ENCODE data around the gene GLRA2. TPM values are rescaled to one million over a fixed set of nuclear protein-coding genes. Genes with fewer than 3 reads are reported as not detected.
A peak's percentile ranks its signal among the peaks of the same experiment; 100 is the strongest.

The GLRA2 gene
- not detected for total RNA-seq
- polyA plus RNA-seq, result not detected
- not detected for total RNA-seq

DNA sequence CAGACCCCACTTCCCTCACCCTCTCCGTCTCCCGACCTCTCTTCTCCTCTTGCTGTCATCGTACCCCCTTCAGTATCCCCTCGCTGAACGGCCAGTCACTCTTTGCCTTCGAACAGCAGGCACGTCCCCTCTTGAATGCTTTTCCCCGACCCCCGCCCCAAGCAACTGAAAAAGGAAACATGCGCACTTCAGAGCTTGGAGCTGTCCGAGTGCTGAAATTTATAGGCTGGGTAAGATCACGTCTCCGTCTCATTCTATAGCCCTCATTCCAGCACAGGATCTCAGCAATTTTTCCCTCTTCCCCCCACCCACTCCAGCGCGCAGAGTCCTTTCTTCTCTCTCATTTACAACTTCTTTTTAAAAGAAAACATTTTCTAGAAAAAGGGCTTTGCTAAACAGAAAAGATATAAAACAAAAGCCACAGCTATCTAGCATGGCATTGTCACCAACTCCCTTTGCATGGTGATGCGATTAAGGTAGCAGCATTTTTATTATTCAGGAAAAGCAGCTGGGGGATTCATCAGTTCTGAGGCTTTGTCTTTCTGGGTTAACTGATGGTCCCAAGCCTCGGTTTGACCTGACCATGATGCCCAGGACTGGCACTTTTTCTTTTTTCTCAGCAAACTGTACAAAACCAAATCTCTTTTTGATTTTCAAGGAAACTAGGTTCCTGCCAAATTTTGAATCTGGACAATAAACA is at the start of gene GLRA2:
Gene GLRA2 (plus strand): TSS at position 247 of the 700 bp plus-strand sequence. CDS start 522 bp downstream, outside the sequence.
- Mint-ChIP-seq H3K4me3 (peak within 1 kb of the TSS in 3 of 10 donors; percentile 19 to 60 (median 56)), H3K36me3 (no peaks in the 10 kb centered on the region), H3K27me3 (peaks cover 1 to 20% (median 4%) of the 10 kb centered on the region in 5 donors), H3K4me1 (peaks cover 0 to 5% (median 0%) of the 10 kb centered on the region in 7 donors), H3K9me3 (peaks cover 0 to 8% (median 0%) of the 10 kb centered on the region in 11 donors), H3K27ac (no peak within 1 kb of the TSS)
- DNase-seq, result peak in 3 of 9 donors; percentile 1 to 15 (median 4)
- Histone ChIP-seq H3K27ac (ENCODE audit: low read depth, low read length) (no peak within 1 kb of the TSS), H3K27me3 (ENCODE audit: control insufficient read depth in 2 of 2, insufficient read depth in 2 of 2, low read length in 2 of 2) (no peaks in the 10 kb centered on the region), H3K36me3 (ENCODE audit: control insufficient read depth in 2 of 3, insufficient read depth in 3 of 3, low read length in 3 of 3) (no peaks in the 10 kb centered on the region), H3K9me3 (ENCODE audit: control insufficient read depth in 2 of 3, low read length in 3 of 3) (no peaks in the 10 kb centered on the region), H3K4me3 (ENCODE audit: low read length) (no peak within 1 kb of the TSS), H3K4me1 (ENCODE audit: control insufficient read depth in 2 of 2, insufficient read depth in 2 of 2, low read length in 2 of 2) (no peaks in the 10 kb centered on the region)
- POLR2A ChIA-PET, result no interaction called here
- ATAC-seq, result no peak
- CTCF ChIA-PET, result no interaction called here
- intact Hi-C loops (cut with micrococcal nuclease), result loop anchor here (2.0 to 10.0 kb wide), 2 partner anchors 435 to 715 kb away; no protein-coding TSS in a partner anchor

DNA sequence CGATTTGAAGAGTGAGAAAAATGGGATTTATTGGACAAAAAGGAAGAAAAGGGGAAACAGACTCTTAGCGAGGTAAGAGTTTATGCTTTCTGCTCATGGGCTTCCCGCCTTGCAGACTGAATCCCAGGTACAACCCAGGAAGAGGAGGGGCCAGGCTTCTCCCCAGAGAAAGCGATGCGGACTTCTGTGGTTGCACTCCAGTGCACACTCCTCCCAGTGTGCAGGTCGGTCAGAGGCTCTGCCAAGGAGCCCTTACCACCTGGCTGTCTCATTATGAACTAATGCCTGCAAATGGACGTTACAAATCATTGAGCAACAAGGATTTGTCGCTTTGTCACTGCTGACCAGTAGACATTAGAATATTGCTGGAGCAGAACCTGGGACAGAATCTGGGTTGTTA is 39.9 kb upstream of the GLRA2 start:
- intact Hi-C loops (cut with micrococcal nuclease), result no loop called here
- ATAC-seq, result no peak
- no peak for DNase-seq
- H3K9me3 ChIP-seq (ENCODE audit: control insufficient read depth in 2 of 3, low read length in 3 of 3), result no peaks in the 10 kb centered on the region
- Mint-ChIP-seq H3K27me3 (no peaks in the 10 kb centered on the region), H3K4me3 (no peak overlapping the region), H3K27ac (no peak overlapping the region), H3K4me1 (no peaks in the 10 kb centered on the region), H3K9me3 (no peaks in the 10 kb centered on the region), H3K36me3 (no peaks in the 10 kb centered on the region)
- CTCF ChIA-PET, result no interaction called here
- no peaks in the 10 kb centered on the region for H3K36me3 ChIP-seq (ENCODE audit: control insufficient read depth in 2 of 3, insufficient read depth in 3 of 3, low read length in 3 of 3)
- POLR2A ChIA-PET, result no interaction called here
- H3K4me3 ChIP-seq (ENCODE audit: low read length), result no peak overlapping the region
- H3K4me1 ChIP-seq (ENCODE audit: control insufficient read depth in 2 of 2, insufficient read depth in 2 of 2, low read length in 2 of 2), result no peaks in the 10 kb centered on the region
- no peak overlapping the region for H3K27ac ChIP-seq (ENCODE audit: low read depth, low read length)
- H3K27me3 ChIP-seq (ENCODE audit: control insufficient read depth in 2 of 2, insufficient read depth in 2 of 2, low read length in 2 of 2), result no peaks in the 10 kb centered on the region

DNA sequence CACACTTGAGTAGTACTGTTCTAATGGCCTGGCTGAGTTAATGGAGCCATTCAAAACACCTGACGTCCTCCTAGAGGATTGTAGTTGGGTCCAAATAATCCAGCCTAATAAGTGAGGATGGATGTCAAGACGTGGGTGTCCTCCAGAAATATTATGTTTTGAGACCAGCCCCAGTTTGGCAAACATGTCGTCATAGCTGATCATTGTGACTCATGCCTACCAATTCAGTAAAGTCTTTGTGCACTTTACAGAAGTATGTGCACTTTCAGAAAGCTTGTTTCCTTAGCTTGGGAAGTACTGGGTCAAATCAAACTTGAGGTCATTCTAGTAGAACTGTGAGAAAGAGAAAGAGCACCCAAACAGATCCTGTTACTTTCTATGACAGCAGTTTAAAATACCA is 37.6 kb upstream of the GLRA2 start:
- POLR2A ChIA-PET, result no interaction called here
- no peak overlapping the region for H3K4me3 Mint-ChIP-seq
- no peaks in the 10 kb centered on the region for H3K36me3 Mint-ChIP-seq
- Histone ChIP-seq H3K36me3 (ENCODE audit: control insufficient read depth in 2 of 3, insufficient read depth in 3 of 3, low read length in 3 of 3) (no peaks in the 10 kb centered on the region), H3K9me3 (ENCODE audit: control insufficient read depth in 2 of 3, low read length in 3 of 3) (no peaks in the 10 kb centered on the region), H3K4me1 (ENCODE audit: control insufficient read depth in 2 of 2, insufficient read depth in 2 of 2, low read length in 2 of 2) (no peaks in the 10 kb centered on the region), H3K27ac (ENCODE audit: low read depth, low read length) (no peak overlapping the region), H3K27me3 (ENCODE audit: control insufficient read depth in 2 of 2, insufficient read depth in 2 of 2, low read length in 2 of 2) (no peaks in the 10 kb centered on the region), H3K4me3 (ENCODE audit: low read length) (no peak overlapping the region)
- CTCF ChIA-PET, result no interaction called here
- no peaks in the 10 kb centered on the region for H3K9me3 Mint-ChIP-seq
- ATAC-seq (no peak), DNase-seq (no peak)
- intact Hi-C loops (cut with micrococcal nuclease), result loop anchor here in 1 of 2 donors (10.0 kb wide), 3 partner anchors 383 to 837 kb away; partner anchors contain the start of genes FANCB, MOSPD2 and TCEANC
- no peaks in the 10 kb centered on the region for H3K27me3 Mint-ChIP-seq
- peaks cover 0 to 6% (median under 1%) of the 10 kb centered on the region in 7 donors for H3K4me1 Mint-ChIP-seq
- H3K27ac Mint-ChIP-seq, result no peak overlapping the region

DNA sequence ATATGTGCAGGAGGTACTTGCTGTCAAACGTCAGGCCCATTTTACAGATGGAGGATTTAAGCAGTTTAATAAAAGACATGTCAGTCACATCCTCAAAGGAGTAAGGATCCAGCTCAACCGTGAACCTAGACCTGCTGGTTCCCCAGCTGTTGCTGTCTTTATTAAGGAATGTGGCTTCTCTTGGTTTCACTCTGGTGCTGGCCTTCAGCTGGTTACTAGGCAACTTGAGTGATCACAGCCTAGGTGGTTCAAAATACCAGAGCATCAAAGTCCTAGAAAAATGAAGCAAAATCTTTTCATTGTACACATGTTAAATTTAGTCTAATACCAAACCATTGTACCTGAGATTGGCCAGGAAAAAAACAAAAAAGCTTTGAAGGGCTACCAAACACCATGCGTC is 32.7 kb upstream of the GLRA2 start:
- Histone ChIP-seq H3K27me3 (ENCODE audit: control insufficient read depth in 2 of 2, insufficient read depth in 2 of 2, low read length in 2 of 2) (no peaks in the 10 kb centered on the region), H3K4me3 (ENCODE audit: low read length) (peak overlapping the region; percentile 55), H3K36me3 (ENCODE audit: control insufficient read depth in 2 of 3, insufficient read depth in 3 of 3, low read length in 3 of 3) (no peaks in the 10 kb centered on the region), H3K9me3 (ENCODE audit: control insufficient read depth in 2 of 3, low read length in 3 of 3) (no peaks in the 10 kb centered on the region), H3K4me1 (ENCODE audit: control insufficient read depth in 2 of 2, insufficient read depth in 2 of 2, low read length in 2 of 2) (no peaks in the 10 kb centered on the region), H3K27ac (ENCODE audit: low read depth, low read length) (peak overlapping the region; percentile 49)
- H3K4me3 Mint-ChIP-seq, result peak overlapping the region; percentile 34 to 89 (median 84)
- H3K27me3 Mint-ChIP-seq, result no peaks in the 10 kb centered on the region
- ChIA-PET POLR2A (no interaction called here), CTCF (no interaction called here)
- H3K9me3 Mint-ChIP-seq, result no peaks in the 10 kb centered on the region
- intact Hi-C loops (cut with micrococcal nuclease), result loop anchor here (5.0 to 10.0 kb wide), 4 partner anchors 376 to 842 kb away; partner anchors contain the start of genes FANCB (in 2 of the 2), MOSPD2 (in 2 of the 2) and TCEANC (in 1 of the 2)
- H3K27ac Mint-ChIP-seq, result peak overlapping the region; percentile 82 to 96 (median 89)
- no peaks in the 10 kb centered on the region for H3K36me3 Mint-ChIP-seq
- no peak for ATAC-seq
- peak in 4 of 9 donors; percentile 0 to 3 (median 2) for DNase-seq
- H3K4me1 Mint-ChIP-seq, result peaks cover 5 to 24% (median 21%) of the 10 kb centered on the region in 7 donors

DNA sequence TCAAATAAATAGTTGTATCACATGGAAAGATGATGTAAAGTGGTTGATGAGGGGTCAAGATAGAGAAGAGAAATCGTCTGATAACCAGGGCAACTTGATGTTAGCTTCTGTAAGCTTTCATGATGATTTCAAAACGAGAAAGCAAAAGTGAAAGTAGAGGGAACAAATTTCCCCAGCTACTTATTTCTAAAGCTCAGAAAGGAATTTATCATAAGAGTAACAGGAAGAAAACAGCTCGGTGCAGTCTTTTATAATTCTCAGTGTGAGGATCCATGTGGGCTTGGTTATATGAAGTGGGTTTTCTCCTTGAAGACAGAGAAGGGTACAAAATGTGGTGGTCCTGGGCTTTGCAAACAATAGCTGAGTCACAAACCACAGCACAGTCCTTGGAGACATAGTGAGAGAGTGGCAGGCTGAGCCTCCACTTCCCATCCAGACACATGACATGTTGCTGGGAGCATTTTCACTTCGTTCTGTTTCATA is 32.1 kb upstream of the GLRA2 start:
- H3K27me3 Mint-ChIP-seq, result peaks cover 0 to 2% (median 0%) of the 10 kb centered on the region in 5 donors
- ChIA-PET CTCF (no interaction called here), POLR2A (no interaction called here)
- peaks cover 5 to 24% (median 21%) of the 10 kb centered on the region in 7 donors for H3K4me1 Mint-ChIP-seq
- Histone ChIP-seq H3K9me3 (ENCODE audit: control insufficient read depth in 2 of 3, low read length in 3 of 3) (no peaks in the 10 kb centered on the region), H3K27ac (ENCODE audit: low read depth, low read length) (peak overlapping the region; percentile 49), H3K4me3 (ENCODE audit: low read length) (peak overlapping the region; percentile 55), H3K36me3 (ENCODE audit: control insufficient read depth in 2 of 3, insufficient read depth in 3 of 3, low read length in 3 of 3) (no peaks in the 10 kb centered on the region), H3K4me1 (ENCODE audit: control insufficient read depth in 2 of 2, insufficient read depth in 2 of 2, low read length in 2 of 2) (no peaks in the 10 kb centered on the region), H3K27me3 (ENCODE audit: control insufficient read depth in 2 of 2, insufficient read depth in 2 of 2, low read length in 2 of 2) (no peaks in the 10 kb centered on the region)
- H3K9me3 Mint-ChIP-seq, result no peaks in the 10 kb centered on the region
- H3K4me3 Mint-ChIP-seq, result peak overlapping the region; percentile 34 to 89 (median 84)
- DNase-seq (peak in 5 of 9 donors; percentile 3 to 29 (median 24)), ATAC-seq (peak; percentile 37)
- intact Hi-C loops (cut with micrococcal nuclease), result loop anchor here (5.0 to 10.0 kb wide), 4 partner anchors 375 to 842 kb away; partner anchors contain the start of genes FANCB (in 2 of the 2), MOSPD2 (in 2 of the 2) and TCEANC (in 1 of the 2)
- no peaks in the 10 kb centered on the region for H3K36me3 Mint-ChIP-seq
- H3K27ac Mint-ChIP-seq, result peak overlapping the region; percentile 82 to 96 (median 89)

DNA sequence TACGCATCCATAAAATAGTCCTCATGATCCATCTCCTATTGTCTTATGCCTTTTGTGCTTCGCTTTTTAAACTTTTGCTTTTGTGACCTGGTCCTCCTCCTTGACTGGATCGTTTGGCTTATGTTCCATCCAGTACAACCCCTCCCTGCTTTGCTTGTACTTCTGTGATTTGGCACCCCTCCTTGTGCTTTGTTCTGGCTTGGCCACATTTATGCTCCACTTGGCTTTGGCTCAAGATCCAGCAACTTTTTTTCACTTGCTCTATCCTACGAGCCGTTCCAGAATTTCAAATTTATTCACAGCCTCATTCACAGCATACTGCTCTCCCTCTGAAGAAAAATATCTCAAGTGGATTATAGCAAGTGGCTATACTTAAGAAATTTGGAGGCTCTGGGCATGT is 28.0 kb upstream of the GLRA2 start:
- no peak for ATAC-seq
- no peaks in the 10 kb centered on the region for H3K36me3 ChIP-seq (ENCODE audit: control insufficient read depth in 2 of 3, insufficient read depth in 3 of 3, low read length in 3 of 3)
- ChIA-PET CTCF (no interaction called here), POLR2A (no interaction called here)
- peaks cover 5 to 24% (median 18%) of the 10 kb centered on the region in 7 donors for H3K4me1 Mint-ChIP-seq
- H3K27me3 ChIP-seq (ENCODE audit: control insufficient read depth in 2 of 2, insufficient read depth in 2 of 2, low read length in 2 of 2), result no peaks in the 10 kb centered on the region
- peaks cover 0 to 2% (median 0%) of the 10 kb centered on the region in 11 donors for H3K9me3 Mint-ChIP-seq
- no peak overlapping the region for H3K27ac ChIP-seq (ENCODE audit: low read depth, low read length)
- no peaks in the 10 kb centered on the region for H3K9me3 ChIP-seq (ENCODE audit: control insufficient read depth in 2 of 3, low read length in 3 of 3)
- peaks cover 0 to 2% (median 0%) of the 10 kb centered on the region in 5 donors for H3K27me3 Mint-ChIP-seq
- H3K4me3 ChIP-seq (ENCODE audit: low read length), result no peak overlapping the region
- DNase-seq, result no peak
- no peak overlapping the region for H3K27ac Mint-ChIP-seq
- no peak overlapping the region for H3K4me3 Mint-ChIP-seq
- H3K4me1 ChIP-seq (ENCODE audit: control insufficient read depth in 2 of 2, insufficient read depth in 2 of 2, low read length in 2 of 2), result no peaks in the 10 kb centered on the region
- intact Hi-C loops (cut with micrococcal nuclease), result no loop called here
- no peaks in the 10 kb centered on the region for H3K36me3 Mint-ChIP-seq
